ENCODE data around the gene CHIT1.

CHIT1 gene

DNA sequence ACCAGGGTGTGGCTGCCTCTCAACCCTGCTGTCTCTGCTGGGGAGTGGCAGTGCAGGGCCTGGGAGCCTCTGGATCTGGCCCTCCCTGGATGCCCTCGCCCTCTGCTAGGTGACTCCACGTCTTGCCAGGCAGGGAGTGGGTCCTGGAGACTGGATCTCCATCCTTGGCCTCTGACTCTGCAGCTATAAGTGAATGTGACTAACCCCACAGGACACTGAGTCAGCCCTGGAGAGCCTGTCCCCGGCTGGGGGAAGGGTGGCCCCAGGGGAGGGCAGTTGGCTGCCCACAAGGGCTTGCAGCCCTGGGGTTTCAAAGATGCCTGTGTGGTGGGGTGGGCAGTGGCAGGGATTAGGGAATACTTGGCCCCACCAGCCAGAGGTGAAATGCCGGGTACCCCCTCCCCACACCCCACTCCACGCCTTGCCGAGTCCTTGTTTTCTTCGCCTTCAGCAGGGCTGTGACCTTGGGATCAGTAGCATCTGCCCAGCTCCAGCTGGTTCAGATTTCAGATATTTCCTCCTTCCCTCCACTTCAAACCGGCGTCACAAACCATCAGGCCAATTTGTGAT is 51.9 kb downstream of the CHIT1 start:
- Histone ChIP-seq H3K9me3 (ENCODE audit: insufficient read depth, low read length) (no peaks in the 10 kb centered on the region), H3K36me3 (ENCODE audit: insufficient read depth, insufficient read length, low read length) (no peaks in the 10 kb centered on the region), H3K4me1 (ENCODE audit: insufficient read depth, insufficient read length) (peaks cover 42% of the 10 kb centered on the region), H3K4me3 (ENCODE audit: insufficient read length, low read depth) (no peak overlapping the region), H3K27me3 (ENCODE audit: insufficient read depth, insufficient read length) (no peaks in the 10 kb centered on the region), H3K9ac (ENCODE audit: insufficient read length, low read depth) (peak overlapping the region; percentile 57)
- DNase-seq (ENCODE audit: low read depth, low spot score): no peak
- no peak for TF ChIP-seq YY1 (IDR thresholded peaks at IDR 0.05; ENCODE audit: insufficient read depth, insufficient read length)
- no peak for TF ChIP-seq ZNF274 (IDR thresholded peaks at IDR 0.05; ENCODE audit: low read depth, low read length)
- TF ChIP-seq SUZ12 (IDR thresholded peaks at IDR 0.05; ENCODE audit: extremely low read depth, insufficient read depth, insufficient read length): no peak

DNA sequence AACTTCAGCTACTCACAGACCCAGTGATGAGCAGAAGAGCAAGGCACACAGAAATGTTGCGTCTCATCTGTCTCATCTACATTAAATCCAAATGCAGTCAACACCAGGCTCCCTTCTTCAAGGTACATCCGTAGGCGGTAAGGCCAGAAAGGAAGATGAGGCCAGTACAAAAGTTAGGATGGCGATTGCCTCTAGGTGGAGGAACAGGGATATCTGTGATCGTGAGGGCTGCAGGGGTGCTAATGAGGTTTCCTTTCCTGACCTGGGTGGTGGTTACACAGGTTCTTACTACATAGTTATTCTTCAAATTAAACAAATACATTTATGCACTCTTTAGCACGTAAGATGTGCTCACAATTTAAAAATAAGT is 52.5 kb downstream of the CHIT1 start:
- no peak for DNase-seq (ENCODE audit: low read depth, low spot score)
- Histone ChIP-seq H3K36me3 (ENCODE audit: insufficient read depth, insufficient read length, low read length) (no peaks in the 10 kb centered on the region), H3K9me3 (ENCODE audit: insufficient read depth, low read length) (no peaks in the 10 kb centered on the region), H3K4me1 (ENCODE audit: insufficient read depth, insufficient read length) (peaks cover 42% of the 10 kb centered on the region), H3K27me3 (ENCODE audit: insufficient read depth, insufficient read length) (no peaks in the 10 kb centered on the region), H3K4me3 (ENCODE audit: insufficient read length, low read depth) (no peak overlapping the region), H3K9ac (ENCODE audit: insufficient read length, low read depth) (peak overlapping the region; percentile 57)
- no peak for TF ChIP-seq YY1 (IDR thresholded peaks at IDR 0.05; ENCODE audit: insufficient read depth, insufficient read length)
- no peak for TF ChIP-seq SUZ12 (IDR thresholded peaks at IDR 0.05; ENCODE audit: extremely low read depth, insufficient read depth, insufficient read length)
- TF ChIP-seq ZNF274 (IDR thresholded peaks at IDR 0.05; ENCODE audit: low read depth, low read length): no peak

DNA sequence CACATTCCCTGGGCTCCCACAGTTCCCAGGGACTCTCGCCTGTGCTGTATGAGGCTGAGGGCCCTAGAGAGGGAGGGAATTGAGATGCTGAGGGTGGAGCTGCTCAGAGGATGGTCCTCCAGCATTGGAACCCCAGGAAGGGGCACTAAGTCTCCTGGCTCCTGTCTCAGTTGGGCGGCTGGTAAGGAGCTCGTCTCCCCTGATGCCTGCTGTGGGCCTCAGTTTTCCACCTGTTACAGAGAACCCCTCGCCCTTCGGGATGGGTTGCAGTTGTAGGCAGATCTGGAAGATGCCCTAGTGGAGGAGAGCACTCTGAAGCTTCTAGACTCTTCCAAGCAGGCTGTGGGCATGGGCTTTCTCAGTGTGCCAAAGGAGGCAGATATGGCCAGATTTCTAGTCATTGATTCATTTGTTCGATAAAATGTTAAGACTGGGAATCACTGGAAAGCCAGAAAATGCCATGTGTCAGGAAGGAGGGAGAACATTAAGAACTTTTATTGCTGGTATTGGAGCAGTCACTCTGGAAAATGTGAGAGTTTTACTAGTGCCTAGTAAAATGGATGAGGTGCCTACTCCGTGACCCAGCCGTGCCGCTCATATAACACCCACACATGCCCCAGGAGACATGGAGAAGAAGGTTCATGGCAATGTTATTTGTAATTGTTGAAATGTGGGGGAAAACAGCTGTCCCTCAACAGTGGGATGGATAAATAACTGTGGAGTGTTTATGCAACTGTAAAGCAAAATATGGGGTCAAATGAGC is 53.0 kb downstream of the CHIT1 start:
- H3K9me3 ChIP-seq (ENCODE audit: insufficient read depth, low read length): no peaks in the 10 kb centered on the region
- no peak overlapping the region for H3K4me3 ChIP-seq (ENCODE audit: insufficient read length, low read depth)
- no peak overlapping the region for H3K9ac ChIP-seq (ENCODE audit: insufficient read length, low read depth)
- no peak for TF ChIP-seq ZNF274 (IDR thresholded peaks at IDR 0.05; ENCODE audit: low read depth, low read length)
- no peak for TF ChIP-seq SUZ12 (IDR thresholded peaks at IDR 0.05; ENCODE audit: extremely low read depth, insufficient read depth, insufficient read length)
- no peak for TF ChIP-seq YY1 (IDR thresholded peaks at IDR 0.05; ENCODE audit: insufficient read depth, insufficient read length)
- no peak for DNase-seq (ENCODE audit: low read depth, low spot score)
- H3K36me3 ChIP-seq (ENCODE audit: insufficient read depth, insufficient read length, low read length): no peaks in the 10 kb centered on the region
- H3K27me3 ChIP-seq (ENCODE audit: insufficient read depth, insufficient read length): no peaks in the 10 kb centered on the region
- peaks cover 42% of the 10 kb centered on the region for H3K4me1 ChIP-seq (ENCODE audit: insufficient read depth, insufficient read length)

DNA sequence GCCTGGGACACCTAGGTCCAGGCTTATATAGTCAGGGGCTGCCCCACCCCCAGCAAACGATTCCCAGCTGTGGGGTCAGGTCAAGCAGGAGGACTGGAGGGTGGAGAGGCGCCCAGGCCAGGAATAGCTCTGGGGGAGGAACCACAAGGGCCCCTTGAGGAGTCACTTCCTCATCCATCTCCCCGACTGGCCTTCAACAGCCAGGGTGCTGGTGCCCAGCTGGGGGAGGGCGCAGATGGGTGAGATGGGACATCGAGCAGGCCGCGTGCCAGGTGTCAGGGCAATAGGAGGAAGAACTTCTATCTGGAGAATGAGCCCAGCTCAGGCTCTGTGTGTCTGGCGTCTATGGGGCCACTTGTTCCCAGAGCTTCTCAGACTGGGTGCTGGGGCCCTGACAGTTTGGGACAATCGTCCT is 53.6 kb downstream of the CHIT1 start:
- TF ChIP-seq SUZ12 (IDR thresholded peaks at IDR 0.05; ENCODE audit: extremely low read depth, insufficient read depth, insufficient read length) (no peak), ZNF274 (IDR thresholded peaks at IDR 0.05; ENCODE audit: low read depth, low read length) (no peak), YY1 (IDR thresholded peaks at IDR 0.05; ENCODE audit: insufficient read depth, insufficient read length) (no peak)
- no peak for DNase-seq (ENCODE audit: low read depth, low spot score)
- Histone ChIP-seq H3K9me3 (ENCODE audit: insufficient read depth, low read length) (no peaks in the 10 kb centered on the region), H3K9ac (ENCODE audit: insufficient read length, low read depth) (no peak overlapping the region), H3K27me3 (ENCODE audit: insufficient read depth, insufficient read length) (no peaks in the 10 kb centered on the region), H3K4me1 (ENCODE audit: insufficient read depth, insufficient read length) (peaks cover 42% of the 10 kb centered on the region), H3K4me3 (ENCODE audit: insufficient read length, low read depth) (no peak overlapping the region), H3K36me3 (ENCODE audit: insufficient read depth, insufficient read length, low read length) (no peaks in the 10 kb centered on the region)

DNA sequence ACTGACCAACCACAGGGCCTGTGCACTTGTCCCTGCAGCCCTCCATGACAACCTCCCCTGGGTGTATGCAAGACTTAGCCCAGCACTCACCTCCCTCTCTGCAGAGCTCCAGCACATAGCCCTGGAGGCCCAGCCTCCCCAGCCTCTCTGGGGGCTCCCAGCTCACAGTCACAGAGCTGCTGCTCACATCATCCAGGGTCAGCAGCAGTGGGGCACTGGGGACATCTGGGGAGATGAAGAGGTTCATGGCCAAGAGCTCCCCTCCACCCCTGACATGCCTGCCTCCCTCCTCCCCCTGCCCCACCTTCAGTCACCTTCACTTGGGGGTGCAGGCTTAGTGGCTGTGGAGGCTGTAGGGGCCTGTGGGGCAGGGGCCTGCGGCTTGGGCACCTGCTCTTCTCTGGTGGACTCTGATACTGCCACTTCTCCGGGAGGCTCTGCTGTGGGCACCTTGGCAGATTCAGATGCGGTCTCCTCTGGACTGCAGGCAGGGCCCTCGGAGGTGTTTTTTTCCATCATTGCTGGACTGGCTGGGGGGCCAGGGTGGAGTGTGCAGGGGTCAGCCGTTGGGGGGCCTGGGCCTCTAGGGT is 54.1 kb downstream of the CHIT1 start, which contains the start of gene MYBPH:
Gene MYBPH, minus strand, starts transcription at position 590 of the 590 bp plus-strand sequence. Its CDS starts 71 bp downstream, at position 519.
- DNase-seq (ENCODE audit: low read depth, low spot score): no peak
- no peak for TF ChIP-seq ZNF274 (IDR thresholded peaks at IDR 0.05; ENCODE audit: low read depth, low read length)
- no peak for TF ChIP-seq YY1 (IDR thresholded peaks at IDR 0.05; ENCODE audit: insufficient read depth, insufficient read length)
- TF ChIP-seq SUZ12 (IDR thresholded peaks at IDR 0.05; ENCODE audit: extremely low read depth, insufficient read depth, insufficient read length): no peak
- H3K9ac ChIP-seq (ENCODE audit: insufficient read length, low read depth): no peak within 1 kb of the TSS
- H3K36me3 ChIP-seq (ENCODE audit: insufficient read depth, insufficient read length, low read length): peaks cover 2% of the 10 kb centered on the region
- H3K4me1 ChIP-seq (ENCODE audit: insufficient read depth, insufficient read length): peaks cover 44% of the 10 kb centered on the region
- no peak within 1 kb of the TSS for H3K4me3 ChIP-seq (ENCODE audit: insufficient read length, low read depth)
- no peaks in the 10 kb centered on the region for H3K9me3 ChIP-seq (ENCODE audit: insufficient read depth, low read length)
- H3K27me3 ChIP-seq (ENCODE audit: insufficient read depth, insufficient read length): no peaks in the 10 kb centered on the region

DNA sequence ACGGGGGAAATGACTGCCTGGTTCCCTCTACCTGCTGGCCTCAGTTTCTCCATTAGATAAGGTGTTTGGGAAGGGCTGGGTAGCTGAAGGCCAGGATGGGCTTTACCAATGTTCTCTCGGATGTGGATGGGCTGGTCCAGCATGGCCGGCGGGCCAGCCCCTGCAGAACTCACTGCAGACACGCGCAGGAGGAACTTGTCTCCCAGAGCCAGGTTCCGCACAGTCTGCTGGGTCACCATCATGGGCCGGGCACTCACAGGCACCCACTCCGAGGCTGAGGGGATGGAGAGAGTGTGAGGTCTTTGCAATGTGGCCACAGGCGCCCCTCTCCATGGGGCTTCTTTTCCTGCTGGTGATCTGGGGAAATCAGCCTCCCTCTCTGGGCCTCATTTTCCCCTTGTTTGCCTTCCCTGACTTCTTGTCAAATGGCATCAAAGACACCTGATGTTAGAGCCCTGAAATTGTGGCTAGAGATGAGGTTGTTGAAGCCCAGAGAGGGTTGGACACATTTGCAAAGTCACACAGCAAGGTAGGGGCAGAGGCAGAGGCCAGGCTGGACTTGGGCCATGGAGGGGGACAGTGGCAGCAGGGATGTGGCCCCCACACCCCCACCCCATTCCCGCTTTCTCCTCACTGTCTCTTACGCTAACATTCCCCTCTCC is 55.0 kb downstream of the CHIT1 start:
- Histone ChIP-seq H3K27me3 (ENCODE audit: insufficient read depth, insufficient read length) (no peaks in the 10 kb centered on the region), H3K36me3 (ENCODE audit: insufficient read depth, insufficient read length, low read length) (peaks cover 4% of the 10 kb centered on the region), H3K4me1 (ENCODE audit: insufficient read depth, insufficient read length) (peaks cover 40% of the 10 kb centered on the region), H3K9me3 (ENCODE audit: insufficient read depth, low read length) (no peaks in the 10 kb centered on the region), H3K4me3 (ENCODE audit: insufficient read length, low read depth) (no peak overlapping the region), H3K9ac (ENCODE audit: insufficient read length, low read depth) (no peak overlapping the region)
- DNase-seq (ENCODE audit: low read depth, low spot score): no peak
- TF ChIP-seq SUZ12 (IDR thresholded peaks at IDR 0.05; ENCODE audit: extremely low read depth, insufficient read depth, insufficient read length): no peak
- TF ChIP-seq YY1 (IDR thresholded peaks at IDR 0.05; ENCODE audit: insufficient read depth, insufficient read length): no peak
- TF ChIP-seq ZNF274 (IDR thresholded peaks at IDR 0.05; ENCODE audit: low read depth, low read length): no peak

DNA sequence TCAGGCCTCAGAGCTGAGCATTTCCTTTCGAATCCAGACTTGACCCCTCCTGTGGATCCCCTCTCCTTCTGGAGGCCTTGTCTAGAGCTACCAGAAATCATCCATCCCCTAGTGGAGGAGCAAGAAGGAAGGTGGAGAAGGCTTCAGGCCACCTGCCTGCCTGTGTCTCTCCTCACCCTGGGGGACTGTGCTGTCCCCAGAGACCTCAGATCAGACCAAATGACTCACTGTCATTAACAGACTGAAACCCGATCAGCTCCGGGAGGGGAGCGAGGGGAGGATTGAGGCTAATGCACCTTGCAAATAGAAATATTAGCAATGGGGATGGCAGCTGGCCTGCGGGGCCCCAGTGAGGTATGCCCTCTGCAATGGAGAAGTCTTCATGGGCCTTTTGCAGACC is 55.9 kb downstream of the CHIT1 start:
- Histone ChIP-seq H3K9me3 (ENCODE audit: insufficient read depth, low read length) (no peaks in the 10 kb centered on the region), H3K4me1 (ENCODE audit: insufficient read depth, insufficient read length) (peaks cover 31% of the 10 kb centered on the region), H3K36me3 (ENCODE audit: insufficient read depth, insufficient read length, low read length) (peaks cover 7% of the 10 kb centered on the region), H3K27me3 (ENCODE audit: insufficient read depth, insufficient read length) (no peaks in the 10 kb centered on the region), H3K4me3 (ENCODE audit: insufficient read length, low read depth) (no peak overlapping the region), H3K9ac (ENCODE audit: insufficient read length, low read depth) (no peak overlapping the region)
- DNase-seq (ENCODE audit: low read depth, low spot score): no peak
- no peak for TF ChIP-seq YY1 (IDR thresholded peaks at IDR 0.05; ENCODE audit: insufficient read depth, insufficient read length)
- TF ChIP-seq SUZ12 (IDR thresholded peaks at IDR 0.05; ENCODE audit: extremely low read depth, insufficient read depth, insufficient read length): no peak
- TF ChIP-seq ZNF274 (IDR thresholded peaks at IDR 0.05; ENCODE audit: low read depth, low read length): no peak

Data from NT2/D1 (cell line).